ENCODE data around the gene GPR153. TPM values are rescaled to one million over a fixed set of nuclear protein-coding genes. Genes with fewer than 3 reads are reported as not detected.
"Not testable (repeated sequence)": the region's sequence is repeated elsewhere in the genome, so short reads cannot be mapped to it uniquely, and the experiment has no call there.

GPR153 gene
- 6.3 and 6.5 TPM in 2 replicates for total RNA-seq
- long read RNA-seq, partial matches to known transcripts = 0 of 5 reads
- long read RNA-seq, other reads (novel, unspliced or antisense) = 5 of 5 reads

GRCh38 chr1:6260961-6261614 lies at the start of gene GPR153:
TSS of gene GPR153 (minus strand) at chr1:6261098. CDS start at chr1:6254905, 6,193 bp downstream.
- no peak for DNase-seq (ENCODE audit: low spot score, unreplicated experiment)
- Mint-ChIP-seq H3K36me3 (ENCODE audit: insufficient read depth) (peaks cover 2% of the 10 kb centered on the region), H3K27me3 (peaks cover 40% of the 10 kb centered on the region), H3K4me3 (ENCODE audit: low read depth) (peak within 1 kb of the TSS; percentile 61), H3K9me3 (ENCODE audit: low read depth) (no peaks in the 10 kb centered on the region), H3K4me1 (ENCODE audit: low read depth) (peaks cover 1% of the 10 kb centered on the region), H3K27ac (no peak within 1 kb of the TSS)
- TF ChIP-seq CTCF (IDR thresholded peaks at IDR 0.05; ENCODE audit: unreplicated experiment) = no peak

- Mint-ChIP-seq H3K27me3 (no peaks in the 10 kb centered on the region), H3K4me1 (ENCODE audit: low read depth) (no peaks in the 10 kb centered on the region), H3K4me3 (ENCODE audit: low read depth) (no peak overlapping the region), H3K36me3 (ENCODE audit: insufficient read depth) (peaks cover 15% of the 10 kb centered on the region), H3K27ac (no peak overlapping the region), H3K9me3 (ENCODE audit: low read depth) (peaks cover 3% of the 10 kb centered on the region)
- no peak for TF ChIP-seq CTCF (IDR thresholded peaks at IDR 0.05; ENCODE audit: unreplicated experiment)
- no peak for DNase-seq (ENCODE audit: low spot score, unreplicated experiment)
Measured at GRCh38 chr1:6310116-6310848, 49.4 kb upstream of the GPR153 start.

- TF ChIP-seq CTCF (IDR thresholded peaks at IDR 0.05; ENCODE audit: unreplicated experiment) = no peak
- Mint-ChIP-seq H3K27ac (no peak overlapping the region), H3K9me3 (ENCODE audit: low read depth) (peaks cover 3% of the 10 kb centered on the region), H3K4me3 (ENCODE audit: low read depth) (no peak overlapping the region), H3K4me1 (ENCODE audit: low read depth) (no peaks in the 10 kb centered on the region), H3K27me3 (no peaks in the 10 kb centered on the region), H3K36me3 (ENCODE audit: insufficient read depth) (peaks cover 15% of the 10 kb centered on the region)
- no peak for DNase-seq (ENCODE audit: low spot score, unreplicated experiment)
Measured at GRCh38 chr1:6309564-6309963, 48.7 kb upstream of the GPR153 start.

GRCh38 chr1:6308449-6308848 lies 47.6 kb upstream of the GPR153 start:
- Mint-ChIP-seq H3K9me3 (ENCODE audit: low read depth) (peaks cover 3% of the 10 kb centered on the region), H3K27me3 (no peaks in the 10 kb centered on the region), H3K27ac (no peak overlapping the region), H3K4me3 (ENCODE audit: low read depth) (no peak overlapping the region), H3K4me1 (ENCODE audit: low read depth) (no peaks in the 10 kb centered on the region), H3K36me3 (ENCODE audit: insufficient read depth) (peaks cover 17% of the 10 kb centered on the region)
- no peak for TF ChIP-seq CTCF (IDR thresholded peaks at IDR 0.05; ENCODE audit: unreplicated experiment)
- no peak for DNase-seq (ENCODE audit: low spot score, unreplicated experiment)

- not testable (repeated sequence) for H3K4me3 Mint-ChIP-seq (ENCODE audit: low read depth); H3K4me1 Mint-ChIP-seq (ENCODE audit: low read depth); H3K27me3 Mint-ChIP-seq; H3K27ac Mint-ChIP-seq; DNase-seq (ENCODE audit: low spot score, unreplicated experiment); H3K9me3 Mint-ChIP-seq (ENCODE audit: low read depth)
- peaks cover 17% of the 10 kb centered on the region for H3K36me3 Mint-ChIP-seq (ENCODE audit: insufficient read depth)
Measured at GRCh38 chr1:6307682-6308081, 46.8 kb upstream of the GPR153 start.

Data from progenitor cell of endocrine pancreas (in vitro differentiated cells).